Measurements from ENCODE around the gene KRTAP12-2.

DNA sequence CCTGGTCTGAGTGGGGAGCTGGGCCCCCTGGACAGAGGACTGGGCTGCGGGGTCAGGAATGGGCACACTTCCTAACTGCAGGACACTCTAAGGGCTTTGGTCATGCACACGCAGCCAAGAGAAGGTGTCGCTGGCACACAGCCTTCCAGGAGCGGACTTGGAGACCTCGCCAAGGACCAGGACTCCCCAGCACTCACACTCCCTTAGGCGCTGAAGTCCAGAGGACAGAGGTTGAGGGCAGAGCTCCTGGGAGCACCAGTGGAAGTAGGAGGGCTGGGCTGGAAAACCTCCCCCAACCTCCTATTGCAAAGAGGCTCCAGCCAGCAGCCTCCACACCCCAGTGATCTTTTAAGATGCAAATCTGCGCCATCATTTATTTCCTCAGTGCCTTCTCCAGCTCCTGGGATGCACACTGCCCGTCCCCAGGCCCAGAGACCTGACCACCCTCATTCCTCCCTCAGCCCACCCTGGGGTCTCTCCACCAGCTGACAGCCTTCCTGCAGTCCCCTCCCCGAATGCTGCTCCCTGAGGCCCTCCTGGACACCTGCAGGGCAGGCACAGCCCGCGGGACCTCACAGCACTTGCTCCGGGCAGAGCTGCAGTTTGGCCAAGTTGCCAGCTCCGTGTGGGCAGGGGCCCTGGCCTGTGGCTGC lies 41.6 kb upstream of the KRTAP12-2 start:
- TF ChIP-seq, protein P1, sequence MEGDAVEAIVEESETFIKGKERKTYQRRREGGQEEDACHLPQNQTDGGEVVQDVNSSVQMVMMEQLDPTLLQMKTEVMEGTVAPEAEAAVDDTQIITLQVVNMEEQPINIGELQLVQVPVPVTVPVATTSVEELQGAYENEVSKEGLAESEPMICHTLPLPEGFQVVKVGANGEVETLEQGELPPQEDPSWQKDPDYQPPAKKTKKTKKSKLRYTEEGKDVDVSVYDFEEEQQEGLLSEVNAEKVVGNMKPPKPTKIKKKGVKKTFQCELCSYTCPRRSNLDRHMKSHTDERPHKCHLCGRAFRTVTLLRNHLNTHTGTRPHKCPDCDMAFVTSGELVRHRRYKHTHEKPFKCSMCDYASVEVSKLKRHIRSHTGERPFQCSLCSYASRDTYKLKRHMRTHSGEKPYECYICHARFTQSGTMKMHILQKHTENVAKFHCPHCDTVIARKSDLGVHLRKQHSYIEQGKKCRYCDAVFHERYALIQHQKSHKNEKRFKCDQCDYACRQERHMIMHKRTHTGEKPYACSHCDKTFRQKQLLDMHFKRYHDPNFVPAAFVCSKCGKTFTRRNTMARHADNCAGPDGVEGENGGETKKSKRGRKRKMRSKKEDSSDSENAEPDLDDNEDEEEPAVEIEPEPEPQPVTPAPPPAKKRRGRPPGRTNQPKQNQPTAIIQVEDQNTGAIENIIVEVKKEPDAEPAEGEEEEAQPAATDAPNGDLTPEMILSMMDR (optimal IDR thresholded peaks at IDR 0.05 in 1 of 3, IDR thresholded peaks at IDR 0.05 in 1 of 3, conservative IDR thresholded peaks at IDR 0.05 in 1 of 3; ENCODE audit: extremely low read depth in 1 of 3, insufficient read depth in 2 of 3, low read length in 3 of 3) = no peak
- no peak for TF ChIP-seq EZH2 (IDR thresholded peaks at IDR 0.05; ENCODE audit: low read length)
